NCI-H2081 treated with DMSO at 0.1 percent for 48 hours (cell line): ENCODE measurements around the gene PTGDS.

Experiments used
- DNase-seq: peaks from one replicate; lab custom pipeline; 2025; lab: John Stamatoyannopoulos, UW

Gene PTGDS

GRCh38 chr9:136977223-136977622, at the start of gene PTGDS:
PTGDS (plus strand) TSS chr9:136977504; CDS start chr9:136977579, 75 bp downstream.
- no peak for DNase-seq

GRCh38 chr9:136928591-136928990, 48.7 kb upstream of the PTGDS start:
- DNase-seq, result no peak

DNA sequence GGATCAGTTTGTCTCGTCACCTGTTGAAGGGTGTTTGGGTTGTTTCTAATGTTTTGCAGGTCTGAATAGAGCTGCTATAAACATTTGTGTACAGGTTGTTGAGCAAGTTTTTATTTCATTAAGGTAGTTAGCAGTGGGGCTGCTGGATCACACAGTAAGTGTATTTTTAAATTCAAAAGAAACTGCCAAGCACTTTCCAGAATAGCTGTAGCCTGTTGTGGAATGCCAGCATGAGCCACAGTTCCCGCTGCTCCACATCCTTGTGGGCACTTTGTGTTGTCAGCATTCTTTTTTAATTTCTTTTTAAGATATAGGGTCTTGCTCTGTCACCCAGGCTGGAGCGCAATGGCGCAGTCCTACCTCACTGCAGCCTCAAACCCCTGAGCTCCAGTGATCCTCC, 47.3 kb upstream of the PTGDS start:
- DNase-seq, result no peak

DNA sequence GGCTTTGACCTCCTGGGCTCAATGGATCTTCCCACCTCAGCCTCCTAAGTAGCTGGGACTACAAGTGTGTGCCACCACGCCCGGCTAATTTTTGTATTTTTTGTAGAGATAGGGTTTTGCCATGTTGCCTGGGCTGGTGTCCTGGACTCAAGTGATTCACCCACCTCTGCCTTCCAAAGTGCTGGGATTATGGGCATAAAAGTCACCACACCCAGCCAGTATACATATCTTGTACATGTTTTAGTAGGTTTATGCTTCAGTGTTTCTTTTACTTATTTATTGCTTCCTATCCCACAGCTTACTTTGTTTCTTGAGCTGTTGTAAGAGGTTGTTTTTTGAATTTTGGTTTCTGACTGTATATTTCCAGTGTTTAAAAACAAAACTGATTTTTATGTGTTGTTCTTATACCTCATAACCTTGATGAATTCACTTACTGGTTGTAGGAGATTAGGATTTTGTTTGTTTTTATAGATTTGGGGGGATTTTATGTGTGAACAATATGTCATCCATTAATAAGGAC, 45.6 kb upstream of the PTGDS start:
- no peak for DNase-seq

DNA sequence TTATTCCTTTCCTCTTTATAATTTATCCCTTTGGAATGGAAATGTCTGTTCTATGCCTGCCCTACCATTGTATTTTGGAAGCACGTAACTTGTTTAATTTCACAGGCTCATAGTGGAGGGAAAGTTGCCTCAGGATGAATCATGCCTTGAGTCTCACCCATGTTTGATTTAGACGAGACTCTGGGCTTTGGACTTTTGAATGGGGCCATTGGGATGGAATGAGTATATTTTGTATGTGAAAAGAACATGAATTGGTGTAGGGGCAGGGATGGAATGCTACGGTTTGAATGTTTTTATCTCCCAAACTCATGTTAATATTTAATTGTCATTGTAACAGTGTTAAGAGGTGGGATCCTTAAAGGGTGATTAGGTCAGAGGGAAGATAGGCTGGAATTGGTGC, 43.0 kb upstream of the PTGDS start:
- no peak for DNase-seq

GRCh38 chr9:136935651-136936050, 41.7 kb upstream of the PTGDS start:
- DNase-seq, result no peak

DNA sequence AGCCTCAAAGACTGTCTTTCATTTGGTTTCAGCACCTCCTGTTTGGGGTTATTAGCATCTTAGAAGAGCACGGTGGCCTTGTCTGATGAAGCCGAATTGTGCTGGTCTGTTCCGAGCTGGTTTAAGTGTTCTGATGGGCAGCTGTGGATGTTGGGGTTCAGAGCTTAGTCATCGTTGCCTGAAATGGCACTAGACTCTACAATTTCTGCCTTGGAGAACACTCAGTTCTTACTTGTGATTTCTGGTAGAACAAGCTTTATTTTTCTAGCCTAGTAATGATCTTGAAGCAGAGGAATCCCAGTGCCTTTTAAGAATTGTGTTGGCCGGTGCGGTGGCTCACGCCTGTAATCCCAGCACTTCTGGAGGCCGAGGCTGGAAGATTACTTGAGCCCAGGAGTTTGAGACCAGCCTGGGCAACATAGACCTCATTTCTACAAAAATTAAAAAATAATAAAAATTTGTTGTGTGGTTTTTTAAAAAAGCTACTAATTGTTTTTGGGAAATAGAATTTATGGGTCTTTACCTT, 40.6 kb upstream of the PTGDS start:
- no peak for DNase-seq

GRCh38 chr9:136937186-136938001, 39.9 kb upstream of the PTGDS start:
- DNase-seq, result no peak

DNA sequence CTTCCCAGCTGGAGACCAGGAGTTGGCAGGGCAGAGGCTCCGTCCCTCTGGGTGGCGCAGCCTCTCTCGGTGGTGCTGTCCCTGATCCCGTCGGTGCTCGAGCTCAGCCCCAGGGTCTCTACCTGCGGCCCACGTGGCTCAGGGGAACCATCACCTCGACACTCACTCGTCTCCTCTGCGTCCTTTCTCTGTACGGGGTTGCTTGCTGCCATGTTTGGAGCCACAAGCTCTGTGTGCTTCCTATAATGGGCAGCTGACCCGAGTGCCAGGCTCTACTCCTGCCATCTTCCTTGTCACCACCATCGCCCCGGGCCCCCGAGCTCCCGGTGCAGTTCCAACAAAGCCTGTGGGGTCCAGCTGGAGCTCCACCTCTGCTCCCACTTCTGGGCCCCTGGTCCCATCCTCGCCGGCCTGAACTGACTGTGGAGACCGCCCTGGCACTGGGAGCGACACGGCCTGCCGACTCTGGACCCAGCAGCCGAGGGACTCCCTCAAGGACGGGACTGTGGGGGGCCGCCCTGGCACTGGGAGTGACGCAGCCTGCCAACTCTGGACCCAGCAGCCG, 37.8 kb upstream of the PTGDS start:
- no peak for DNase-seq

DNA sequence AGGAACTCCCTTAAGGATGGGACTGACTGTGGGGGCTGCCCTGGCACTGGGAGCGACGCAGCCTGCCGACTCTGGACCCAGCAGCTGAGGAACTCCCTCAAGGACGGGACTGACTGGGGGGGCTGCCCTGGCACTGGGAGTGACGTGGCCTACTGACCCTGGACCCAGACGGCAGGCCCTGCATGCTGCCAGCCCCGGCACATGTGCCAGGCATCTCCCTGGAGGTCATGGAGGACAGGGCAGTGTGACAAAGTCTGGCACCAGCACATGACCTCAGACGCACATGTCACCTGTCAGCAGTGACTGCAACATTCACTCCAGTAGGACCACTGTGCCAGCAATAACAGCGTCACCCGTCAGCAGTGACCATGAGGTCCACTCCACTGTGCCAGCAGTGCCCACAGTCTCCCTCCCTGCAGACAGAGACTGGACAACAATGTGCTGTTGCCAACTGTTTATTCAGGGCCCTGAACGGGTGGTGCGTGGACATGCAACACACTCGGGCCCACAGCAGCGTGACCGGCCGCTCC, 37.2 kb upstream of the PTGDS start:
- no peak for DNase-seq

- DNase-seq, result no peak
Measured at GRCh38 chr9:136940526-136941230, 36.6 kb upstream of the PTGDS start.

GRCh38 chr9:136941231-136942111, 35.8 kb upstream of the PTGDS start:
- no peak for DNase-seq

- no peak for DNase-seq
Measured at GRCh38 chr9:136942112-136942880, 35.0 kb upstream of the PTGDS start.

DNA sequence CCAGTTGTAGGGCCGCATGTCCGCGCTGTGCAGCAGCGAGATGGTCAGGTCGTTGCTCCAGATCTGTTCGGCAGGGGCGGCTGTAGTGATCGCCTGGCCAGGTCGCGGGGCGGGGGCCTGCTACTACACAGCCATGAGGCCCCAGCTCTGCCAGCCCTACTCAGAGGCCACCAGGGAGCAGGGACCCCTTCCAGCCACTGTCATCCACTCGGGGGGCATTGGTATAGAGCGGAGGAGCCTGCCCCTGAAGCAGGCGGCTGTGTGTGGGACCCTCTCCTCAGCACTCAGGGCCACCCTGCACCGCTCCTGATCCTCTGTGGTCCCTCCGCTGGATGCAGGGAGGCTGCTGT, 34.4 kb upstream of the PTGDS start:
- DNase-seq, result no peak

DNA sequence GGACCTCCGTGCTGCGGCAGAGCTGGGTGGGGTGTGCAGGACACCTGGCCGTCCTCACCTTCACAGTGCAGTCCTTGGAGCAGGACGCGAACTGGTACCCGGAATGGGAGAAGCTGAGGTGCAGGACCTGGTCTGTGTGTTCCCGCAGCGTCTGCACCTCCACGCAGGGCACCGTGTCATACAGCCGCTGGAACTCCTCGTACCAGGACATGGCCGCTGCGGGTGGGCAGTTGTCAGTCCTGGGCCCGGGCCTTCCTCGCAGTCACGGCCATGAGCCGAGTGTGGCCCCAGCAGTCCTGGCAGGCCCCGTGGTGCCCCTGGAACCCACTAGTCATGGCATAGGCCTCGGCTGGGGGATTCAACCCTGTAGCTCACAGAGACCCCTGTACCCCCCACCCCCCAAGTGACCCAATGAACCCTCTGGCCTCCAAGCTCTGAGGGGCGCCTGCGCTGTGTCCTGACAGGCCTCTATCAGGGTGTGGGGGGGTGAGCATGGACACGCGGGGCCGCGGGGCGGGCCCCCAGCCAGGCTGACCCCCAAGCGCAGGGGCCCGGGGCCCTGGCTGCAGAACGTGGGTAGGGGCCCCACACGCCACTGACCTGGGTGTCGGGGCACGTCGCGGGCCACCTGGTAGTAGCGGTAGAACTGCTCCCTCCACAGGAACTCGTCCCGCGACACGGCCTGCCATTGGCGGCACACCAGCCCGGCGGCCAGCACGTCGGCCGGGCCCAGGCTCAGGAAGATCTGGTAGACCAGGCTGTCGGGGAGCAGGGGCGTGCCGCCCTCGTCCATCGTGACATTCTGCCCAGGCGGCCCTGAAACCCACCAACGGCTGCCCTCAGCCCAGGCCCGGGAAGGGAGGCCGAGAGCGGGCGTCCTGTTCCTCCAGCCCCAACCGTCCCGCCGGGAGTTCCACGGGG, 33.8 kb upstream of the PTGDS start:
- no peak for DNase-seq

DNA sequence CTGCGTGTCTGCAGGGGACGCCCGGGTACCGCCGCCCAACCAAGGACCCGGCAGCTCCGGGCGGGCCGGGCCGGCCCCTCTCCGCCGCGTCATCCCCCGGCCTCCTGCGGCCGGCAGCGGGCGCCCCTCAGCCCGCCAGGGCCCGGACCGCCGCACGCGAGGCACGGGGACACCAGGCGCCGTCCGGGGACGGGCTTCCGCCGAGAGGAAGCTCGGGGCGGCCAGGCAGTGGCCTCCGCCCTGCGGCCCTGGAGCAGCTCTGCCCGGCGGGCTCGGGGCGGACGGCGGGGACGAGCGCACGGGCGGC, 33.1 kb upstream of the PTGDS start:
- no peak for DNase-seq

DNA sequence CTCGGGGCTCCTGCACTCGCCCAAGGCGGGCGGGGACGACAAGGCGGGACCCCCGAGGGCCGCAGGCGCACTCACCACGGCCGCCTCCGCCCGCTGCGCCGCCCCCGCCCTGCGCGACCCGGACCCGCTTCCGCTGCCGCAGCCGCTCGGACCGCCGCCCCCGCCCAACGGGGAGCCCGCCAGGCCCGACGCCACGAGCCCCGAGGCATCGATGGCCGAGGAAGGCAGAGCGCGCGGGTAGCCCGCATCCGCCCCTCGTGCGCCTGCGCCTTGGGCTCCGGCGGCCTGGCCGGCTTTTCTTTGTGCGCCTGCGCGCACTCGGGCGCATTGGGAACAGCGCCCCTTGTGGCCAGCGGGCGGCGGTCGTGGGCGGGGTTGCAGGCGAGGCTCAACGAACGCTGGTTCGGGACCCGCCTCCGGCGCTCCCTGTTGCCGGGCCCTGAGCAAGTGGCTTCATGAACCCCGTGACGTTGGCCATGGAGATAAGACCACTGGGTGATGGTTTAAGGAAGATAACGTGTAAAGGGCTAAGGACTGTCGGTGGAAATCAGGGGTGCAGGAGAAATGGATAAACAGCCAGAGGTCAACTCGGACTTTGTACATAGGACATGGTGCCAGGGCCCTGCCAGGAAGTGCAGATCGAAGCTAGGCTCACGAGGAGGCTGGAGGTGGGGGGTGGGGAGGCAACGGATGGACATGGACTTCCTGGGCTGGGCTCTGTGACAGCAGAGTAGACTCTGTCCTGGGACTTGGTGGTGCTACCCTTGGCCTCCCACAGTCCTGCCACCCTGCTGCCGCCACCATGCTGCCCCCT, 32.6 kb upstream of the PTGDS start, which contains the start of the genes C8G and FBXW5:
C8G (plus strand) TSS at position 725 of the 814 bp plus-strand sequence; CDS start at position 803, 78 bp downstream.
FBXW5 (minus strand) TSS at position 220 of the 814 bp plus-strand sequence. CDS start 655 bp downstream, outside the sequence.
- DNase-seq, result peak; percentile 44

DNA sequence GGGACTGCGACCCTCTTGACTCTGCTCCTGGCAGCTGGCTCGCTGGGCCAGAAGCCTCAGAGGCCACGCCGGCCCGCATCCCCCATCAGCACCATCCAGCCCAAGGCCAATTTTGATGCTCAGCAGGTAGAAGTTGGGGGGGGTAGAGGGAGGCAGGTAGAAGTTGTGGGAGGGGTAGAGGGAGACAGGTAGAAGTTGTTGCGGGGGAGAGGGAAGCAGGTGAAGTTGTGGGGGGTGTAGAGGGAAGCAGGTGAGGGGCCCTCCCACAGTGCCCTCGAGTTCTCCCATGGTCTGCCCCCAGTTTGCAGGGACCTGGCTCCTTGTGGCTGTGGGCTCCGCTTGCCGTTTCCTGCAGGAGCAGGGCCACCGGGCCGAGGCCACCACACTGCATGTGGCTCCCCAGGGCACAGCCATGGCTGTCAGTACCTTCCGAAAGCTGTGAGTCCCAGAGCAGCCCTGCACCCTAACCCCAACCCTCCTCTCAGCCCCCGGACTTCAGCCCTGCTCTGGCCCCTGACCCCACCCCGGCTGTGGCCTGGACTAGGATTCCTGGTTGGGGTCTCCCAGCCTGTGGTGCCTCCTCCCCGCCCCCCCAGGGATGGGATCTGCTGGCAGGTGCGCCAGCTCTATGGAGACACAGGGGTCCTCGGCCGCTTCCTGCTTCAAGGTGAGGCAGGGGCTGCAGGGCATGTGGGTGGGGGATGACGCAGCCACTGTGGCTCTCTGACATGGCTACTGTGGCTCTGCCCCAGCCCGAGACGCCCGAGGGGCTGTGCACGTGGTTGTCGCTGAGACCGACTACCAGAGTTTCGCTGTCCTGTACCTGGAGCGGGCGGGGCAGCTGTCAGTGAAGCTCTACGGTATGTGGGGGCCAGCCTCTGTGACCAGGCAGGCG, 31.7 kb upstream of the PTGDS start:
- no peak for DNase-seq
